NCI-H2227 (cell line): Measurements from ENCODE around the gene PRPF8.

ENCODE experiments used
- DNase-seq: peaks from one replicate; lab custom pipeline; 2025; ENCODE audit not compliant: unreplicated experiment; lab: John Stamatoyannopoulos, UW

Gene PRPF8

GRCh38 chr17:1627982-1628855 is 56.4 kb downstream of the PRPF8 start, which contains the start of gene SLC43A2:
SLC43A2 (minus strand) TSS chr17:1628834; CDS start chr17:1627874, 960 bp downstream.
- DNase-seq = peak; percentile 90

GRCh38 chr17:1627182-1627981 is 57.3 kb downstream of the PRPF8 start:
- no peak for DNase-seq

GRCh38 chr17:1626333-1626732 is 58.3 kb downstream of the PRPF8 start:
- no peak for DNase-seq

GRCh38 chr17:1625581-1625980 is 59.1 kb downstream of the PRPF8 start:
- no peak for DNase-seq

- DNase-seq = no peak
Observed at GRCh38 chr17:1625053-1625452, 59.6 kb downstream of the PRPF8 start.

GRCh38 chr17:1624650-1625049 is 60.0 kb downstream of the PRPF8 start:
- DNase-seq = no peak

GRCh38 chr17:1623057-1623630 is 61.5 kb downstream of the PRPF8 start:
- DNase-seq = no peak

GRCh38 chr17:1621273-1621954 is 63.3 kb downstream of the PRPF8 start:
- DNase-seq = no peak

- no peak for DNase-seq
Observed at GRCh38 chr17:1620486-1620885, 64.2 kb downstream of the PRPF8 start.

GRCh38 chr17:1617620-1618174 is 67.0 kb downstream of the PRPF8 start:
- DNase-seq = peak; percentile 44

- DNase-seq = no peak
Observed at GRCh38 chr17:1616101-1616500, 68.6 kb downstream of the PRPF8 start.

GRCh38 chr17:1612400-1612799 is 72.3 kb downstream of the PRPF8 start:
- DNase-seq = no peak

- DNase-seq = no peak
Observed at GRCh38 chr17:1611715-1612114, 73.0 kb downstream of the PRPF8 start.

GRCh38 chr17:1608676-1609075 is 76.0 kb downstream of the PRPF8 start:
- no peak for DNase-seq

GRCh38 chr17:1607971-1608320 is 76.7 kb downstream of the PRPF8 start:
- DNase-seq = no peak

GRCh38 chr17:1606352-1606985 is 78.2 kb downstream of the PRPF8 start:
- no peak for DNase-seq

- DNase-seq = no peak
Observed at GRCh38 chr17:1605681-1606351, 78.9 kb downstream of the PRPF8 start.

- peak; percentile 8 for DNase-seq
Observed at GRCh38 chr17:1604831-1605528, 79.7 kb downstream of the PRPF8 start.

- no peak for DNase-seq
Observed at GRCh38 chr17:1601571-1601970, 83.1 kb downstream of the PRPF8 start.
